ENCODE measurements around the gene HLF. TPM values are rescaled to one million over a fixed set of nuclear protein-coding genes. Genes with fewer than 3 reads are reported as not detected.
"Not testable (repeated sequence)": the region's sequence is repeated elsewhere in the genome, so short reads cannot be mapped to it uniquely, and the experiment has no call there.

HLF gene
- total and polyA plus RNA-seq, 2 donors = 0.57 to 1.8 TPM

GRCh38 chr17:55326030-55326429 is 61.3 kb downstream of the HLF start:
- Histone ChIP-seq H3K27ac (ENCODE audit: low read depth in 1 of 2, low read length in 1 of 2) (no peak overlapping the region), H3K27me3 (ENCODE audit: control insufficient read depth in 2 of 2, insufficient read depth in 1 of 2, low read length in 1 of 2) (no peaks in the 10 kb centered on the region), H3K9me3 (ENCODE audit: control insufficient read depth in 2 of 2, insufficient read depth in 1 of 2, low read length in 1 of 2) (no peaks in the 10 kb centered on the region), H3K4me3 (ENCODE audit: low read length in 2 of 2) (no peak overlapping the region), H3K36me3 (ENCODE audit: control insufficient read depth in 2 of 2, insufficient read depth in 2 of 2, low read length in 1 of 2) (no peaks in the 10 kb centered on the region), H3K4me1 (ENCODE audit: control insufficient read depth in 2 of 2, insufficient read depth in 2 of 2, low read length in 2 of 2) (no peaks in the 10 kb centered on the region)
- 96% methylated on average over 7 of the region's 7 CpGs for WGBS
- DNase-seq (ENCODE audit: low read depth in 6 of 9, low spot score in 9 of 9) = no peak

GRCh38 chr17:55327225-55328088 is 62.7 kb downstream of the HLF start:
- H3K4me3 ChIP-seq (ENCODE audit: low read length in 2 of 2) = no peak overlapping the region
- no peaks in the 10 kb centered on the region for H3K4me1 ChIP-seq (ENCODE audit: control insufficient read depth in 2 of 2, insufficient read depth in 2 of 2, low read length in 2 of 2)
- no peaks in the 10 kb centered on the region for H3K27me3 ChIP-seq (ENCODE audit: control insufficient read depth in 2 of 2, insufficient read depth in 1 of 2, low read length in 1 of 2)
- no peak for DNase-seq (ENCODE audit: low read depth in 6 of 9, low spot score in 9 of 9)
- no peak overlapping the region for H3K27ac ChIP-seq (ENCODE audit: low read depth in 1 of 2, low read length in 1 of 2)
- WGBS = 81% methylated on average over 4 of the region's 4 CpGs
- no peaks in the 10 kb centered on the region for H3K36me3 ChIP-seq (ENCODE audit: control insufficient read depth in 2 of 2, insufficient read depth in 2 of 2, low read length in 1 of 2)
- no peaks in the 10 kb centered on the region for H3K9me3 ChIP-seq (ENCODE audit: control insufficient read depth in 2 of 2, insufficient read depth in 1 of 2, low read length in 1 of 2)

- not testable (repeated sequence) for H3K9me3 ChIP-seq (ENCODE audit: control insufficient read depth in 2 of 2, insufficient read depth in 1 of 2, low read length in 1 of 2); H3K4me3 ChIP-seq (ENCODE audit: low read length in 2 of 2); H3K27me3 ChIP-seq (ENCODE audit: control insufficient read depth in 2 of 2, insufficient read depth in 1 of 2, low read length in 1 of 2); H3K27ac ChIP-seq (ENCODE audit: low read depth in 1 of 2, low read length in 1 of 2); DNase-seq (ENCODE audit: low read depth in 6 of 9, low spot score in 9 of 9); H3K4me1 ChIP-seq (ENCODE audit: control insufficient read depth in 2 of 2, insufficient read depth in 2 of 2, low read length in 2 of 2); H3K36me3 ChIP-seq (ENCODE audit: control insufficient read depth in 2 of 2, insufficient read depth in 2 of 2, low read length in 1 of 2)
- 89% methylated on average over 2 of the region's 2 CpGs for WGBS
Observed at GRCh38 chr17:55328514-55328913, 63.8 kb downstream of the HLF start.

- no peak overlapping the region for H3K4me3 ChIP-seq (ENCODE audit: low read length in 2 of 2)
- 95% methylated on average over 8 of the region's 8 CpGs for WGBS
- H3K27ac ChIP-seq (ENCODE audit: low read depth in 1 of 2, low read length in 1 of 2) = no peak overlapping the region
- H3K36me3 ChIP-seq (ENCODE audit: control insufficient read depth in 2 of 2, insufficient read depth in 2 of 2, low read length in 1 of 2) = no peaks in the 10 kb centered on the region
- H3K9me3 ChIP-seq (ENCODE audit: control insufficient read depth in 2 of 2, insufficient read depth in 1 of 2, low read length in 1 of 2) = no peaks in the 10 kb centered on the region
- no peaks in the 10 kb centered on the region for H3K27me3 ChIP-seq (ENCODE audit: control insufficient read depth in 2 of 2, insufficient read depth in 1 of 2, low read length in 1 of 2)
- no peaks in the 10 kb centered on the region for H3K4me1 ChIP-seq (ENCODE audit: control insufficient read depth in 2 of 2, insufficient read depth in 2 of 2, low read length in 2 of 2)
- no peak for DNase-seq (ENCODE audit: low read depth in 6 of 9, low spot score in 9 of 9)
Observed at GRCh38 chr17:55330344-55330933, 65.7 kb downstream of the HLF start.

- no peak overlapping the region for H3K4me3 ChIP-seq (ENCODE audit: low read length in 2 of 2)
- H3K4me1 ChIP-seq (ENCODE audit: control insufficient read depth in 2 of 2, insufficient read depth in 2 of 2, low read length in 2 of 2) = no peaks in the 10 kb centered on the region
- H3K27me3 ChIP-seq (ENCODE audit: control insufficient read depth in 2 of 2, insufficient read depth in 1 of 2, low read length in 1 of 2) = no peaks in the 10 kb centered on the region
- no peak overlapping the region for H3K27ac ChIP-seq (ENCODE audit: low read depth in 1 of 2, low read length in 1 of 2)
- no peak for DNase-seq (ENCODE audit: low read depth in 6 of 9, low spot score in 9 of 9)
- 95% methylated on average over 15 of the region's 15 CpGs for WGBS
- no peaks in the 10 kb centered on the region for H3K36me3 ChIP-seq (ENCODE audit: control insufficient read depth in 2 of 2, insufficient read depth in 2 of 2, low read length in 1 of 2)
- H3K9me3 ChIP-seq (ENCODE audit: control insufficient read depth in 2 of 2, insufficient read depth in 1 of 2, low read length in 1 of 2) = no peaks in the 10 kb centered on the region
Observed at GRCh38 chr17:55332296-55333041, 67.7 kb downstream of the HLF start.

- Histone ChIP-seq H3K27ac (ENCODE audit: low read depth in 1 of 2, low read length in 1 of 2) (no peak overlapping the region), H3K27me3 (ENCODE audit: control insufficient read depth in 2 of 2, insufficient read depth in 1 of 2, low read length in 1 of 2) (no peaks in the 10 kb centered on the region), H3K4me1 (ENCODE audit: control insufficient read depth in 2 of 2, insufficient read depth in 2 of 2, low read length in 2 of 2) (peaks cover 0 to 2% of the 10 kb centered on the region in 2 donors), H3K9me3 (ENCODE audit: control insufficient read depth in 2 of 2, insufficient read depth in 1 of 2, low read length in 1 of 2) (no peaks in the 10 kb centered on the region), H3K36me3 (ENCODE audit: control insufficient read depth in 2 of 2, insufficient read depth in 2 of 2, low read length in 1 of 2) (no peaks in the 10 kb centered on the region), H3K4me3 (ENCODE audit: low read length in 2 of 2) (no peak overlapping the region)
- WGBS = 94% methylated on average over 4 of the region's 4 CpGs
- DNase-seq (ENCODE audit: low read depth in 6 of 9, low spot score in 9 of 9) = no peak
Observed at GRCh38 chr17:55334285-55334684, 69.5 kb downstream of the HLF start.

- Histone ChIP-seq H3K4me1 (ENCODE audit: control insufficient read depth in 2 of 2, insufficient read depth in 2 of 2, low read length in 2 of 2) (peaks cover 0 to 9% of the 10 kb centered on the region in 2 donors), H3K9me3 (ENCODE audit: control insufficient read depth in 2 of 2, insufficient read depth in 1 of 2, low read length in 1 of 2) (no peaks in the 10 kb centered on the region), H3K36me3 (ENCODE audit: control insufficient read depth in 2 of 2, insufficient read depth in 2 of 2, low read length in 1 of 2) (no peaks in the 10 kb centered on the region), H3K27me3 (ENCODE audit: control insufficient read depth in 2 of 2, insufficient read depth in 1 of 2, low read length in 1 of 2) (no peaks in the 10 kb centered on the region), H3K27ac (ENCODE audit: low read depth in 1 of 2, low read length in 1 of 2) (no peak overlapping the region), H3K4me3 (ENCODE audit: low read length in 2 of 2) (no peak overlapping the region)
- no peak for DNase-seq (ENCODE audit: low read depth in 6 of 9, low spot score in 9 of 9)
- 85% methylated on average over 6 of the region's 6 CpGs for WGBS
Observed at GRCh38 chr17:55334881-55335540, 70.3 kb downstream of the HLF start.

- H3K27me3 ChIP-seq (ENCODE audit: control insufficient read depth in 2 of 2, insufficient read depth in 1 of 2, low read length in 1 of 2) = no peaks in the 10 kb centered on the region
- H3K4me3 ChIP-seq (ENCODE audit: low read length in 2 of 2) = no peak overlapping the region
- H3K9me3 ChIP-seq (ENCODE audit: control insufficient read depth in 2 of 2, insufficient read depth in 1 of 2, low read length in 1 of 2) = no peaks in the 10 kb centered on the region
- H3K36me3 ChIP-seq (ENCODE audit: control insufficient read depth in 2 of 2, insufficient read depth in 2 of 2, low read length in 1 of 2) = no peaks in the 10 kb centered on the region
- DNase-seq (ENCODE audit: low read depth in 6 of 9, low spot score in 9 of 9) = no peak
- H3K27ac ChIP-seq (ENCODE audit: low read depth in 1 of 2, low read length in 1 of 2) = no peak overlapping the region
- peaks cover 0 to 14% of the 10 kb centered on the region in 2 donors for H3K4me1 ChIP-seq (ENCODE audit: control insufficient read depth in 2 of 2, insufficient read depth in 2 of 2, low read length in 2 of 2)
Observed at GRCh38 chr17:55335625-55336024, 70.9 kb downstream of the HLF start.

- 94% methylated on average over 2 of the region's 2 CpGs for WGBS
- no peak for DNase-seq (ENCODE audit: low read depth in 6 of 9, low spot score in 9 of 9)
- Histone ChIP-seq H3K27me3 (ENCODE audit: control insufficient read depth in 2 of 2, insufficient read depth in 1 of 2, low read length in 1 of 2) (no peaks in the 10 kb centered on the region), H3K27ac (ENCODE audit: low read depth in 1 of 2, low read length in 1 of 2) (no peak overlapping the region), H3K4me3 (ENCODE audit: low read length in 2 of 2) (no peak overlapping the region), H3K4me1 (ENCODE audit: control insufficient read depth in 2 of 2, insufficient read depth in 2 of 2, low read length in 2 of 2) (peaks cover 0 to 14% of the 10 kb centered on the region in 2 donors), H3K9me3 (ENCODE audit: control insufficient read depth in 2 of 2, insufficient read depth in 1 of 2, low read length in 1 of 2) (no peaks in the 10 kb centered on the region), H3K36me3 (ENCODE audit: control insufficient read depth in 2 of 2, insufficient read depth in 2 of 2, low read length in 1 of 2) (no peaks in the 10 kb centered on the region)
Observed at GRCh38 chr17:55336426-55336825, 71.7 kb downstream of the HLF start.

All from thymus (tissue), 11 donors.